Body of pancreas (tissue), 4 donors: ENCODE measurements around the gene CADPS.
A peak's percentile ranks its signal among the peaks of the same experiment; 100 is the strongest.

Experiments
- POLR2A ChIP-seq, 3 donors: fragments of 450-650 bp; IDR thresholded peaks; one replicate each; pipeline ENCODE4 v1.6.1; 2016; ENCODE audit warnings: antibody characterized with exemption in 3 of 3, mild to moderate bottlenecking in 2 of 3
- TF ChIP-seq, protein P1 (sequence below), 7 experiments: fragments of 450-650 bp in 4 of 7; fragments of 200-600 bp in 3 of 7; sonication (generic) in 3 of 7; IDR thresholded peaks; one replicate each; pipeline ENCODE4 v1.5.1; 2016 to 2019; ENCODE audit warnings: antibody characterized with exemption in 7 of 7

- TF ChIP-seq POLR2A (IDR thresholded peaks at IDR 0.05), result no peak
- TF ChIP-seq, protein P1, sequence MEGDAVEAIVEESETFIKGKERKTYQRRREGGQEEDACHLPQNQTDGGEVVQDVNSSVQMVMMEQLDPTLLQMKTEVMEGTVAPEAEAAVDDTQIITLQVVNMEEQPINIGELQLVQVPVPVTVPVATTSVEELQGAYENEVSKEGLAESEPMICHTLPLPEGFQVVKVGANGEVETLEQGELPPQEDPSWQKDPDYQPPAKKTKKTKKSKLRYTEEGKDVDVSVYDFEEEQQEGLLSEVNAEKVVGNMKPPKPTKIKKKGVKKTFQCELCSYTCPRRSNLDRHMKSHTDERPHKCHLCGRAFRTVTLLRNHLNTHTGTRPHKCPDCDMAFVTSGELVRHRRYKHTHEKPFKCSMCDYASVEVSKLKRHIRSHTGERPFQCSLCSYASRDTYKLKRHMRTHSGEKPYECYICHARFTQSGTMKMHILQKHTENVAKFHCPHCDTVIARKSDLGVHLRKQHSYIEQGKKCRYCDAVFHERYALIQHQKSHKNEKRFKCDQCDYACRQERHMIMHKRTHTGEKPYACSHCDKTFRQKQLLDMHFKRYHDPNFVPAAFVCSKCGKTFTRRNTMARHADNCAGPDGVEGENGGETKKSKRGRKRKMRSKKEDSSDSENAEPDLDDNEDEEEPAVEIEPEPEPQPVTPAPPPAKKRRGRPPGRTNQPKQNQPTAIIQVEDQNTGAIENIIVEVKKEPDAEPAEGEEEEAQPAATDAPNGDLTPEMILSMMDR (IDR thresholded peaks at IDR 0.05), result peak in 5 of 7 experiments; percentile 10 to 35 (median 27)
These were observed 316.6 kb downstream of the CADPS start for GRCh38 chr3:62558549-62559112.
